Measurements from ENCODE around the gene PCDHGC4.

PCDHGC4 gene

DNA sequence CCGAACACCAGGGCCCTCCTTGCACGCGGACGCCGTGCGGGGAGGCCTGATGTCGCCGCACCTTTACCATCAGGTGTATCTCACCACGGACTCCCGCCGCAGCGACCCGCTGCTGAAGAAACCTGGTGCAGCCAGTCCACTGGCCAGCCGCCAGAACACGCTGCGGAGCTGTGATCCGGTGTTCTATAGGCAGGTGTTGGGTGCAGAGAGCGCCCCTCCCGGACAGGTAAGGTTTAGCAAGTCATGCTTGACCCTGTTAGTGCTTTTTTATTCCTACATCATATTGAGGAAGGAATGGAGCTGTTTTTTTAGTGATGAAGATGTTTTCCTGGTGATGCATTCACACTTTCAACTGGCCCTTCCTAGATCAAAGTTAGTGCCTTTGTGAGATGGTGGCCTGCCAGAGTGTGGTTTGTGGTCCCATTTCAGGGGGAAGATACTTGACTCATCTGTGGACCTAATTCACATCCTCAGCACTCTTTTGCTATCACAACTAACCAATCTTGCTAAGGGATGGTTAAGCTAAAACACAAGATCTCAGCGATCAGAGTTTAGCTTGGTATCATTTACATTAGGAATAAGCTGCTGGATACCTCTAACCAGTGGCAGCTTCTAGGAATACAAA lies 6.4 kb upstream of the PCDHGC4 start:
- Histone ChIP-seq H3K4me1 (ENCODE audit: control insufficient read depth, insufficient read depth, low read length) (peaks cover 26% of the 10 kb centered on the region), H3K27me3 (ENCODE audit: control insufficient read depth, insufficient read depth, low read length) (peaks cover 29% of the 10 kb centered on the region), H3K4me3 (ENCODE audit: low read depth, low read length) (peak overlapping the region; percentile 13; the same call in 1 of the 2 replicates), H3K27ac (ENCODE audit: low read depth, low read length) (no peak overlapping the region), H3K36me3 (ENCODE audit: control insufficient read depth, insufficient read depth, low read length) (no peaks in the 10 kb centered on the region), H3K9ac (ENCODE audit: low read length) (no peak overlapping the region), H3K9me3 (ENCODE audit: control insufficient read depth, insufficient read depth, low read depth, low read length) (no peaks in the 10 kb centered on the region)

GRCh38 chr5:141479776-141480175 lies 5.1 kb upstream of the PCDHGC4 start:
- H3K27ac ChIP-seq (ENCODE audit: low read depth, low read length), result no peak overlapping the region
- H3K36me3 ChIP-seq (ENCODE audit: control insufficient read depth, insufficient read depth, low read length), result no peaks in the 10 kb centered on the region
- no peak overlapping the region for H3K4me3 ChIP-seq (ENCODE audit: low read depth, low read length)
- H3K9ac ChIP-seq (ENCODE audit: low read length), result no peak overlapping the region
- H3K27me3 ChIP-seq (ENCODE audit: control insufficient read depth, insufficient read depth, low read length), result peaks cover 29% of the 10 kb centered on the region
- H3K4me1 ChIP-seq (ENCODE audit: control insufficient read depth, insufficient read depth, low read length), result peaks cover 36% of the 10 kb centered on the region
- no peaks in the 10 kb centered on the region for H3K9me3 ChIP-seq (ENCODE audit: control insufficient read depth, insufficient read depth, low read depth, low read length)

GRCh38 chr5:141483902-141484301 lies 928 bp upstream of the PCDHGC4 start:
- peak overlapping the region; percentile 74 for H3K4me3 ChIP-seq (ENCODE audit: low read depth, low read length)
- no peaks in the 10 kb centered on the region for H3K9me3 ChIP-seq (ENCODE audit: control insufficient read depth, insufficient read depth, low read depth, low read length)
- peak overlapping the region; percentile 37; the same call in 1 of the 2 replicates for H3K27ac ChIP-seq (ENCODE audit: low read depth, low read length)
- peaks cover 27% of the 10 kb centered on the region for H3K27me3 ChIP-seq (ENCODE audit: control insufficient read depth, insufficient read depth, low read length)
- peak overlapping the region; percentile 40 for H3K9ac ChIP-seq (ENCODE audit: low read length)
- no peaks in the 10 kb centered on the region; the same call in 1 of the 2 replicates for H3K36me3 ChIP-seq (ENCODE audit: control insufficient read depth, insufficient read depth, low read length)
- H3K4me1 ChIP-seq (ENCODE audit: control insufficient read depth, insufficient read depth, low read length), result peaks cover 38% of the 10 kb centered on the region

DNA sequence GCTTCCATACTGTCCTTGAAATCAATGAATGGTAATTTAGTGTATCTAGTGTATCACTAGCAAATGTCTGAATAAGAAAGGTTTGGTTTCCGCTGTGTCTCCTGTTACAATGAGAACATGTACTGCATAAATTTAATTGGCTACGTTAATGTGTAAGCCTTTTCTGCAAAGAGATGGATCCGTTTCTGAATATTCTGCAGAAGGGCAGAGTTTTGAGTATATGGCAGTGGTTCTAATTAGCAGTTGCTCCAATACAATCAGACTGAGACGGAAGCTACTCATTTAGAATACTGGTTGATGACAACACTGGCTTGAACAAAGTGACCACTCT lies 555 bp upstream of the PCDHGC4 start:
- Histone ChIP-seq H3K9ac (ENCODE audit: low read length) (peak overlapping the region; percentile 40), H3K9me3 (ENCODE audit: control insufficient read depth, insufficient read depth, low read depth, low read length) (no peaks in the 10 kb centered on the region), H3K27me3 (ENCODE audit: control insufficient read depth, insufficient read depth, low read length) (peaks cover 31% of the 10 kb centered on the region), H3K27ac (ENCODE audit: low read depth, low read length) (peak overlapping the region; percentile 37; the same call in 1 of the 2 replicates), H3K36me3 (ENCODE audit: control insufficient read depth, insufficient read depth, low read length) (no peaks in the 10 kb centered on the region; the same call in 1 of the 2 replicates), H3K4me3 (ENCODE audit: low read depth, low read length) (peak overlapping the region; percentile 74), H3K4me1 (ENCODE audit: control insufficient read depth, insufficient read depth, low read length) (peaks cover 41% of the 10 kb centered on the region)

DNA sequence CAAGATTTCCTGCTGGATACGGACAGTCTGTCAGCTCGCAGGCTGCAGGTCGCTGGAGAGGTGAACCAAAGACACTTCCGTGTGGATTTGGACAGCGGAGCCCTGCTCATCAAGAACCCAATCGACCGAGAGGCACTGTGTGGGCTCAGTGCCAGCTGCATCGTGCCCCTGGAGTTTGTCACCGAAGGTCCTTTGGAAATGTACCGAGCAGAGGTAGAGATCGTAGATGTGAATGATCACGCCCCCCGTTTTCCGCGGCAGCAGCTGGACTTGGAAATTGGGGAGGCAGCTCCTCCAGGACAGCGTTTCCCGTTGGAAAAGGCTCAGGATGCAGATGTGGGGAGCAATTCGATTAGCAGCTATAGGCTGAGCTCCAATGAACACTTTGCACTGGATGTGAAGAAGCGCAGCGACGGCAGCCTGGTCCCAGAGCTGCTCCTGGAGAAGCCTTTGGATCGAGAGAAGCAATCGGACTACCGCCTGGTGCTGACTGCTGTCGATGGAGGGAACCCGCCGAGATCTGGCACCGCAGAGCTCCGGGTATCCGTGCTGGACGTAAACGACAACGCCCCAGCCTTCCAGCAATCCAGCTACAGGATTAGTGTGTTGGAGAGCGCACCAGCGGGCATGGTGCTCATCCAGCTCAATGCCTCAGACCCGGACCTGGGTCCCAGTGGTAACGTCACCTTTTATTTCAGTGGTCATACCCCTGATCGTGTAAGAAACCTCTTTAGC lies 658 bp downstream of the PCDHGC4 start:
- peak overlapping the region; percentile 32 for H3K9ac ChIP-seq (ENCODE audit: low read length)
- peak overlapping the region; percentile 74 for H3K4me3 ChIP-seq (ENCODE audit: low read depth, low read length)
- H3K36me3 ChIP-seq (ENCODE audit: control insufficient read depth, insufficient read depth, low read length), result no peaks in the 10 kb centered on the region; the same call in 1 of the 2 replicates

DNA sequence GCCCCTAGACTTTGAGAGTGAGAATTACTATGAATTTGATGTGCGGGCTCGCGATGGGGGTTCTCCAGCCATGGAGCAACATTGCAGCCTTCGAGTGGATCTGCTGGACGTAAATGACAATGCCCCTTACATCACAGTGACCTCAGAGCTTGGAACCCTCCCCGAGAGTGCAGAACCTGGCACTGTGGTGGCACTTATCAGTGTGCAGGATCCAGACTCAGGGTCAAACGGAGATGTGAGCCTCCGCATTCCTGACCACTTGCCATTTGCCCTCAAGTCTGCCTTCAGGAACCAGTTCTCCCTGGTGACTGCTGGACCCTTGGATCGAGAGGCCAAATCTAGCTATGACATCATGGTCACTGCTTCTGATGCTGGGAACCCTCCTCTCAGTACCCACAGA lies 1.3 kb downstream of the PCDHGC4 start:
- Histone ChIP-seq H3K4me1 (ENCODE audit: control insufficient read depth, insufficient read depth, low read length) (peaks cover 46% of the 10 kb centered on the region), H3K27ac (ENCODE audit: low read depth, low read length) (no peak overlapping the region), H3K36me3 (ENCODE audit: control insufficient read depth, insufficient read depth, low read length) (no peaks in the 10 kb centered on the region; the same call in 1 of the 2 replicates), H3K4me3 (ENCODE audit: low read depth, low read length) (peak overlapping the region; percentile 74; the same call in 1 of the 2 replicates), H3K9ac (ENCODE audit: low read length) (no peak overlapping the region), H3K9me3 (ENCODE audit: control insufficient read depth, insufficient read depth, low read depth, low read length) (no peaks in the 10 kb centered on the region), H3K27me3 (ENCODE audit: control insufficient read depth, insufficient read depth, low read length) (peaks cover 49% of the 10 kb centered on the region)

More for the DNA sequence above, 658 bp downstream of the PCDHGC4 start:
- Histone ChIP-seq H3K27ac (ENCODE audit: low read depth, low read length) (no peak overlapping the region), H3K9me3 (ENCODE audit: control insufficient read depth, insufficient read depth, low read depth, low read length) (no peaks in the 10 kb centered on the region), H3K4me1 (ENCODE audit: control insufficient read depth, insufficient read depth, low read length) (peaks cover 43% of the 10 kb centered on the region), H3K27me3 (ENCODE audit: control insufficient read depth, insufficient read depth, low read length) (peaks cover 43% of the 10 kb centered on the region)

GRCh38 chr5:141487131-141487530 lies 2.3 kb downstream of the PCDHGC4 start:
- H3K9me3 ChIP-seq (ENCODE audit: control insufficient read depth, insufficient read depth, low read depth, low read length), result no peaks in the 10 kb centered on the region
- peaks cover 59% of the 10 kb centered on the region for H3K27me3 ChIP-seq (ENCODE audit: control insufficient read depth, insufficient read depth, low read length)
- no peak overlapping the region for H3K9ac ChIP-seq (ENCODE audit: low read length)
- H3K4me3 ChIP-seq (ENCODE audit: low read depth, low read length), result no peak overlapping the region
- peaks cover 49% of the 10 kb centered on the region for H3K4me1 ChIP-seq (ENCODE audit: control insufficient read depth, insufficient read depth, low read length)
- no peaks in the 10 kb centered on the region; the same call in 1 of the 2 replicates for H3K36me3 ChIP-seq (ENCODE audit: control insufficient read depth, insufficient read depth, low read length)
- H3K27ac ChIP-seq (ENCODE audit: low read depth, low read length), result no peak overlapping the region

GRCh38 chr5:141488591-141489561 lies 4.0 kb downstream of the PCDHGC4 start, which contains the start of gene PCDHGC5:
TSS of gene PCDHGC5 (plus strand) at chr5:141489081. CDS start at chr5:141489241, 160 bp downstream.
- Histone ChIP-seq H3K36me3 (ENCODE audit: control insufficient read depth, insufficient read depth, low read length) (no peaks in the 10 kb centered on the region; the same call in 1 of the 2 replicates), H3K9ac (ENCODE audit: low read length) (no peak within 1 kb of the TSS), H3K9me3 (ENCODE audit: control insufficient read depth, insufficient read depth, low read depth, low read length) (no peaks in the 10 kb centered on the region), H3K27ac (ENCODE audit: low read depth, low read length) (no peak within 1 kb of the TSS), H3K27me3 (ENCODE audit: control insufficient read depth, insufficient read depth, low read length) (peaks cover 77% of the 10 kb centered on the region), H3K4me3 (ENCODE audit: low read depth, low read length) (no peak within 1 kb of the TSS; the same call in 1 of the 2 replicates), H3K4me1 (ENCODE audit: control insufficient read depth, insufficient read depth, low read length) (peaks cover 50% of the 10 kb centered on the region)

GRCh38 chr5:141489841-141490240 lies 5.0 kb downstream of the PCDHGC4 start:
- Histone ChIP-seq H3K4me1 (ENCODE audit: control insufficient read depth, insufficient read depth, low read length) (peaks cover 54% of the 10 kb centered on the region), H3K9ac (ENCODE audit: low read length) (no peak overlapping the region), H3K9me3 (ENCODE audit: control insufficient read depth, insufficient read depth, low read depth, low read length) (no peaks in the 10 kb centered on the region), H3K27me3 (ENCODE audit: control insufficient read depth, insufficient read depth, low read length) (peaks cover 84% of the 10 kb centered on the region), H3K4me3 (ENCODE audit: low read depth, low read length) (no peak overlapping the region), H3K27ac (ENCODE audit: low read depth, low read length) (no peak overlapping the region), H3K36me3 (ENCODE audit: control insufficient read depth, insufficient read depth, low read length) (no peaks in the 10 kb centered on the region; the same call in 1 of the 2 replicates)

- no peak overlapping the region for H3K9ac ChIP-seq (ENCODE audit: low read length)
- H3K27me3 ChIP-seq (ENCODE audit: control insufficient read depth, insufficient read depth, low read length), result peaks cover 80% of the 10 kb centered on the region
- H3K36me3 ChIP-seq (ENCODE audit: control insufficient read depth, insufficient read depth, low read length), result no peaks in the 10 kb centered on the region; the same call in 1 of the 2 replicates
- no peak overlapping the region for H3K4me3 ChIP-seq (ENCODE audit: low read depth, low read length)
- H3K27ac ChIP-seq (ENCODE audit: low read depth, low read length), result no peak overlapping the region
- peaks cover 56% of the 10 kb centered on the region for H3K4me1 ChIP-seq (ENCODE audit: control insufficient read depth, insufficient read depth, low read length)
- no peaks in the 10 kb centered on the region for H3K9me3 ChIP-seq (ENCODE audit: control insufficient read depth, insufficient read depth, low read depth, low read length)
Measured at GRCh38 chr5:141490271-141490670, 5.4 kb downstream of the PCDHGC4 start.
